SH-SY5Y (cell line): ENCODE data around the gene KAT6B.
A peak's percentile ranks its signal among the peaks of the same experiment; 100 is the strongest.

Source experiments
- GATA2 ChIP-seq: IDR thresholded peaks from 2 replicates; pipeline ENCODE4 v1.6.1; 2011; ENCODE audit warnings: mild to moderate bottlenecking, low read depth, low read length
- GATA3 ChIP-seq: IDR thresholded peaks from 2 replicates; pipeline ENCODE4 v1.6.1; 2011; ENCODE audit warnings: low read depth, mild to moderate bottlenecking, low read length, moderate library complexity

- peak; percentile 71 for TF ChIP-seq GATA2
- no peak for TF ChIP-seq GATA3
Measured at GRCh38 chr10:74921744-74922143, 95.3 kb downstream of the KAT6B start.
